ENCODE data around the gene POLR3F.

DNA sequence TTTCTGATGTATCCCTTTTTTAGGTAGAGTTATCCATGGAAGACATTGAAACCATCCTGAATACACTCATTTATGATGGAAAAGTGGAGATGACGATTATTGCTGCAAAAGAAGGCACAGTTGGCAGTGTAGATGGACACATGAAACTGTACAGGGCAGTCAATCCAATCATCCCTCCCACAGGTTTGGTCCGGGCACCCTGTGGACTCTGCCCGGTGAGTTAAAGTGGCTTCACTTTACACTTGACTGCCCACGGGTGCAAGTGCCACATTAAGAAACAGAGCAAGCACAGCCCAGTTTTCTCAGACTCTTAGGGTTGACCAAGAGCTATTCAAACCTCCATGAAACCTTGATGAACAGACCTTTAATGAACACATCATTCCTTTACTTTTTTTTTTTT is 14.4 kb downstream of the POLR3F start:
- TF ChIP-seq, protein P1, sequence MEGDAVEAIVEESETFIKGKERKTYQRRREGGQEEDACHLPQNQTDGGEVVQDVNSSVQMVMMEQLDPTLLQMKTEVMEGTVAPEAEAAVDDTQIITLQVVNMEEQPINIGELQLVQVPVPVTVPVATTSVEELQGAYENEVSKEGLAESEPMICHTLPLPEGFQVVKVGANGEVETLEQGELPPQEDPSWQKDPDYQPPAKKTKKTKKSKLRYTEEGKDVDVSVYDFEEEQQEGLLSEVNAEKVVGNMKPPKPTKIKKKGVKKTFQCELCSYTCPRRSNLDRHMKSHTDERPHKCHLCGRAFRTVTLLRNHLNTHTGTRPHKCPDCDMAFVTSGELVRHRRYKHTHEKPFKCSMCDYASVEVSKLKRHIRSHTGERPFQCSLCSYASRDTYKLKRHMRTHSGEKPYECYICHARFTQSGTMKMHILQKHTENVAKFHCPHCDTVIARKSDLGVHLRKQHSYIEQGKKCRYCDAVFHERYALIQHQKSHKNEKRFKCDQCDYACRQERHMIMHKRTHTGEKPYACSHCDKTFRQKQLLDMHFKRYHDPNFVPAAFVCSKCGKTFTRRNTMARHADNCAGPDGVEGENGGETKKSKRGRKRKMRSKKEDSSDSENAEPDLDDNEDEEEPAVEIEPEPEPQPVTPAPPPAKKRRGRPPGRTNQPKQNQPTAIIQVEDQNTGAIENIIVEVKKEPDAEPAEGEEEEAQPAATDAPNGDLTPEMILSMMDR (IDR thresholded peaks at IDR 0.05): no peak
- no peak for TF ChIP-seq POLR2A (IDR thresholded peaks at IDR 0.05)

Measured in body of pancreas (tissue), 4 donors.